Esophagus (tissue), 2 donors: ENCODE results near the gene SRPK3. TPM values are rescaled to one million over a fixed set of nuclear protein-coding genes. Genes with fewer than 3 reads are reported as not detected.

Experiments
- H3K27ac ChIP-seq, 2 donors: one replicate each; pipeline ENCODE4 v1.5.1; 2013; ENCODE audit warnings: low read depth in 2 of 2, mild to moderate bottlenecking in 2 of 2, inconsistent platforms in 1 of 2, low read length in 1 of 2, moderate library complexity in 1 of 2
- H3K27me3 ChIP-seq, 2 donors: one replicate each; pipeline ENCODE4 v1.6.1; 2013; ENCODE audit warnings: low read length in 2 of 2, control low read depth in 1 of 2, mild to moderate bottlenecking in 1 of 2; ENCODE audit not compliant: insufficient read depth in 2 of 2, control insufficient read depth in 1 of 2
- H3K36me3 ChIP-seq, 2 donors: one replicate each; pipeline ENCODE4 v1.6.1; 2013; ENCODE audit warnings: low read length in 1 of 2; ENCODE audit not compliant: control insufficient read depth in 2 of 2, insufficient read depth in 2 of 2
- H3K4me1 ChIP-seq, 2 donors: one replicate each; pipeline ENCODE4 v1.6.1; 2013; ENCODE audit warnings: low read length in 1 of 2; ENCODE audit not compliant: control insufficient read depth in 2 of 2, insufficient read depth in 2 of 2
- H3K4me3 ChIP-seq, 2 donors: one replicate each; pipeline ENCODE4 v1.5.1; 2013; ENCODE audit warnings: low read length in 2 of 2, mild to moderate bottlenecking in 2 of 2, low read depth in 1 of 2, moderate library complexity in 1 of 2
- H3K9me3 ChIP-seq, 2 donors: one replicate each; pipeline ENCODE4 v1.6.1; 2013; ENCODE audit warnings: mild to moderate bottlenecking in 2 of 2, low read depth in 1 of 2, low read length in 1 of 2, moderate library complexity in 1 of 2; ENCODE audit not compliant: control insufficient read depth in 2 of 2, insufficient read depth in 1 of 2
- WGBS, 2 donors: extraction: QIAGEN DNeasy Blood & Tissue Kit; methylation state at CpG; one replicate each; pipeline ENCODE4 v1.1.7; 2013; 5-methylcytosine and 5-hydroxymethylcytosine counted together
- polyA plus RNA-seq, 2 donors: library from polyadenylated mRNA; stranded (reverse); fragments of 200-250 nt; gene quantifications; one replicate each; pipeline ENCODE4 v1.2.3, GENCODE V29; 2013
- donor health status: healthy with polysubstance abuse.
- donor health status: Bipolar disorder and iron deficiency.

The SRPK3 gene
- polyA plus RNA-seq, 2 donors, result 0.15 to 0.35 TPM

- no peaks in the 10 kb centered on the region for H3K4me1 ChIP-seq
- H3K4me3 ChIP-seq, result no peak overlapping the region
- 54 to 73% methylated on average over 21 to 24 of the region's 24 CpGs for WGBS, 2 donors
- H3K27ac ChIP-seq, result no peak overlapping the region
- H3K9me3 ChIP-seq, result no peaks in the 10 kb centered on the region
- H3K36me3 ChIP-seq, result peaks cover 0 to 15% of the 10 kb centered on the region in 2 donors
- H3K27me3 ChIP-seq, result no peaks in the 10 kb centered on the region
Measured at GRCh38 chrX:153781428-153782047, 697 bp downstream of the SRPK3 start.

DNA sequence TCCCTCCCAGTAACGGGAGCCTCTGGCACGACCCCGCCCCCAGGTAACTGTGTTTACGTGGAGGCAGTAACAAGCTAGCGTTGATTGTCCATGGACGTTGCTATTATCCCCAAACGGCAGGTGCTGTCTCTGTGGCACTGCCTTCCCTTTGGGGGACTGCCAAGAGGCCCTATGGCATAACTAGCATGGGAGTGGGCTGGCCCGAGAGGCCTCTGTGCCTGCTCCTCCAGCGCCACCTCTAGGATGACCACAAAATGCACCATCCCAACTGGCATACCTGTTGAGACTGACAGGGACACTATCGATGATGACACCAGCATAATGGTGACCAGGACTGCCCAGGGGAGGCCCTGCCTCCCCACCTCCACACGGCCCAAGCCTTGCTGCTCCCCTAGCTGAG lies 1.5 kb downstream of the SRPK3 start:
- 45 to 60% methylated on average over 11 of the region's 11 CpGs for WGBS, 2 donors
- no peaks in the 10 kb centered on the region for H3K27me3 ChIP-seq

DNA sequence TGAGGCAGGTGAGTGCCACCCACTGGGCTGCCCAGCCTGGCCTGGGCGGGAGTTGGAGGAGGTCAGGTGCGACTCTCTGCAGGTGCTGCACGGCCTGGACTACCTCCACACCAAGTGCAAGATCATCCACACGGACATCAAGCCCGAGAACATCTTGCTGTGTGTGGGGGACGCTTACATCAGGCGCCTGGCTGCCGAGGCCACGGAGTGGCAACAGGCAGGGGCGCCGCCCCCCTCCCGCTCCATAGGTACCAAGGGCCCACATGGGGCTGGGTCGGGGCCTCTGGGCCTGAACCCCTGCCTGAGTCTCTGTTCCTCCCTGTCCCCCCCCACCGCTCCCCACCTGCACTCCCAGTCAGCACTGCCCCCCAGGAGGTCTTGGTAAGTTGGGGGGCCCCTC lies 2.0 kb downstream of the SRPK3 start:
- Histone ChIP-seq H3K4me1 (no peaks in the 10 kb centered on the region), H3K27ac (no peak overlapping the region), H3K9me3 (no peaks in the 10 kb centered on the region), H3K27me3 (no peaks in the 10 kb centered on the region), H3K36me3 (peaks cover 0 to 24% of the 10 kb centered on the region in 2 donors), H3K4me3 (no peak overlapping the region)
- 92 to 94% methylated on average over 13 to 14 of the region's 14 CpGs for WGBS, 2 donors

More for the DNA sequence above, 1.5 kb downstream of the SRPK3 start:
- Histone ChIP-seq H3K4me1 (no peaks in the 10 kb centered on the region), H3K9me3 (no peaks in the 10 kb centered on the region), H3K4me3 (no peak overlapping the region), H3K36me3 (peaks cover 0 to 21% of the 10 kb centered on the region in 2 donors), H3K27ac (no peak overlapping the region)

- no peaks in the 10 kb centered on the region for H3K4me1 ChIP-seq
- no peaks in the 10 kb centered on the region for H3K9me3 ChIP-seq
- 76 to 86% methylated on average over 22 to 24 of the region's 24 CpGs for WGBS, 2 donors
- H3K36me3 ChIP-seq, result peaks cover 0 to 29% of the 10 kb centered on the region in 2 donors
- no peak overlapping the region for H3K27ac ChIP-seq
- H3K27me3 ChIP-seq, result no peaks in the 10 kb centered on the region
- no peak overlapping the region for H3K4me3 ChIP-seq
Measured at GRCh38 chrX:153783378-153784013, 2.7 kb downstream of the SRPK3 start.

DNA sequence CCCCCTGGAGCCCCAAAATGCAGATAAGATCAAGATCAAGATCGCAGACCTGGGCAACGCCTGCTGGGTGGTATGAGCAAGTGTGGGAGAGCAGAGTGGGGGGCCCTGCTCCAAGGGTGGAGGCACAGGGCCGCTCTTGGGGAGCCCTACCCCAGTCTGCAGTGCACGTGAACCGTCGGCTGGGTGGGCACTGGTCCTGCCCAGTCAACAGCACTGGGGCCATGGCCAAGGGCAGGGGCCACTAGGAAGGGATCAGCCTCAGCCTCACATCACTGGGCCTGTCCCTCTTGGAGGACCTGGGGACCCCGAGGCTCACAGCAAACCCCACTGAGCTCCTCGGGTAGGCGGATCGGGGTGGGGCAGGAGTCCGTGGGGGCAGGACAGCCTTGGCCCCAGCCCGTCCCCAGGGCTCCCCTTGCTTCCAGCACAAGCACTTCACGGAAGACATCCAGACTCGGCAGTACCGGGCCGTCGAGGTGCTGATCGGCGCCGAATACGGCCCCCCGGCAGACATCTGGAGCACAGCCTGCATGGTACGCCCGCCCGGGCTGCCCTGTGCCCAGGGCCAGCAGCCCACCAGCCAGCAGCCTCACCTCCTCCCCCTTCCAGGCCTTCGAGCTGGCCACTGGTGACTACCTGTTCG lies 3.6 kb downstream of the SRPK3 start:
- Histone ChIP-seq H3K4me1 (no peaks in the 10 kb centered on the region), H3K9me3 (no peaks in the 10 kb centered on the region), H3K4me3 (no peak overlapping the region), H3K27me3 (no peaks in the 10 kb centered on the region), H3K27ac (no peak overlapping the region), H3K36me3 (peaks cover 0 to 30% of the 10 kb centered on the region in 2 donors)
- WGBS, 2 donors, result 89 to 90% methylated on average over 27 of the region's 27 CpGs

DNA sequence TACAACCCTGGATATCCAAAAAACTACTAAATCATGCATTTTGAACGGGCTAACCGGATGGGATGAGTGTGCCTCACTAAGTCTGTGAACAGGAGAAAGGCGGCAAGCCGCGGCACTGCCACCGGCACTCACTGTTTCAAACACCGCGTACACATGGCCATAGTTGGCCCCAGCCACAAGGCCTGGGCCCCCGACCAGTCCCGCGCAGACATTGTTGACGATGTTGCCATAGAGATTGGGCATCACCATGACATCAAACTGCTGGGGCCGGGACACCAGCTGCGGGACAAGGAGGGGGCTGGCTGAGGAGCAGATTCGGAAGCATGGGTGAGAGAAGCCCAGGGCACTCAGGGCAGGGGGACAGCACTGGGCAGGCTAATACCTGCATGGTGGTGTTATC lies 5.8 kb downstream of the SRPK3 start:
- peaks cover 0 to 8% of the 10 kb centered on the region in 2 donors for H3K4me1 ChIP-seq
- H3K27me3 ChIP-seq, result no peaks in the 10 kb centered on the region
- H3K27ac ChIP-seq, result no peak overlapping the region
- no peak overlapping the region for H3K4me3 ChIP-seq
- no peaks in the 10 kb centered on the region for H3K9me3 ChIP-seq
- 74 to 84% methylated on average over 15 of the region's 15 CpGs for WGBS, 2 donors
- H3K36me3 ChIP-seq, result peaks cover 0 to 38% of the 10 kb centered on the region in 2 donors

DNA sequence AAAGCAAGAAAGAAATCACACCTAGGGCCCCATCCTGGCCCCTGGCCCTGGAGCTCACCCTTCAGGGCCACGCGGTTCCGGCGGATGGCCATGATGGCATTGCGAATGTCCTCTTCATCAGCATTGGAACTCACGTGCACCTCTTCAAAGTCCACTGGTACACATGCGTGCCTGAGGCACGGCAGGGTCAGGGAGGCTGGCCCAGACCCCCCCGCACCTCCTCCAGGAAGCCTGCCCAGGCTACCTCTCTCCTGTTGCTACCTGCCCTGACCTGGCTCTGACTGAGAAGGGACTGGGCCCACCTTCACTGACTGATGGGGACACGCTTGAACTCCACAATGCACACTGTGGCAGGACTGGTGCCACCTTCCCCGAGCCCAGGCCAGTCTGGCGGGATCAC lies 8.8 kb downstream of the SRPK3 start:
- H3K27ac ChIP-seq, result no peak overlapping the region
- H3K27me3 ChIP-seq, result no peaks in the 10 kb centered on the region
- no peak overlapping the region for H3K4me3 ChIP-seq
- H3K9me3 ChIP-seq, result no peaks in the 10 kb centered on the region
- peaks cover 0 to 36% of the 10 kb centered on the region in 2 donors for H3K36me3 ChIP-seq
- peaks cover 0 to 13% of the 10 kb centered on the region in 2 donors for H3K4me1 ChIP-seq
- WGBS, 2 donors, result 88 to 95% methylated on average over 12 of the region's 12 CpGs

DNA sequence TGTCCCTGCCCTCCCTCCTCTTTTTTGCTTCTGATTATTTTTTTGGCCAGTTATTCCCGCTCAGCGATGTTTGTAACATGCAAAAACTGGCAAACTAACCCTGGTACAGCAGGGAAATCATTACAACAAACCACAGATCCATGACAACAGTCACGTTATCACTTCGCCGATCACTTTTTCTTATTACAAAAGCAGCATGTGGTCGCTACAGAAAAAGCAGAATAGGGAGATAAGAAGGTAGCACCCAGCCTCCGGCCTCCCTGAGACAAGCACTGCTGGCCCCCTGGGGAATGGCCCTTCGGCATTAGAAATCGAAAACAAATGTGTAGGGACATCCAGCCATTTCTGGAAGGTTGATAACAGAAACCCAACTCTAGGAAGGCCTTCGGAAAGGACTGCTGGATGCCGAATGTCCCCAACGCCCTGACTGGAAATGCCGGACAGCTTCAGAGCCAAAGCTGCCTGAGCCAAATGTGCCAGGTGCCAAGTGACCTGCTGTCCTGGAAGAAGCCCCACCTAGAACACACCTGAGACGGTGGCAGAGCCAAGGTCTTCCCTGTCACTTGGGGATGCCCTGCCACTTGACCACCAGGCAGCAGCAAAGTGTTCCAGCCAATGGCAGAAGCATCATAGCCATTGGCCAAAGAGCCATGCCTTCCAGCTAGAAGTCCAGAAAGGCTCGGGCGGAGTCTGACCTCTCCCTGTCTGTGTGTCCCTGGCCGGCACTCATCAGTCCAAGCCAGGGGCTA lies 10.4 kb downstream of the SRPK3 start:
- peaks cover 0 to 26% of the 10 kb centered on the region in 2 donors for H3K36me3 ChIP-seq
- 63 to 73% methylated on average over 17 of the region's 17 CpGs for WGBS, 2 donors
- H3K4me3 ChIP-seq, result no peak overlapping the region

GRCh38 chrX:153792368-153792767 lies 11.5 kb downstream of the SRPK3 start:
- Histone ChIP-seq H3K27ac (no peak overlapping the region), H3K4me1 (peaks cover 0 to 21% of the 10 kb centered on the region in 2 donors), H3K4me3 (no peak overlapping the region), H3K9me3 (peaks cover 0 to 3% of the 10 kb centered on the region in 2 donors), H3K36me3 (peaks cover 0 to 23% of the 10 kb centered on the region in 2 donors), H3K27me3 (no peaks in the 10 kb centered on the region)
- 85 to 92% methylated on average over 6 of the region's 6 CpGs for WGBS, 2 donors

More for the DNA sequence above, 10.4 kb downstream of the SRPK3 start:
- Histone ChIP-seq H3K27me3 (no peaks in the 10 kb centered on the region), H3K27ac (no peak overlapping the region), H3K9me3 (no peaks in the 10 kb centered on the region), H3K4me1 (peaks cover 0 to 21% of the 10 kb centered on the region in 2 donors)
